Peyer's patch (tissue), 4 donors: ENCODE results near the gene LY6G6D. TPM values are rescaled to one million over a fixed set of nuclear protein-coding genes. Genes with fewer than 3 reads are reported as not detected.

Experiments used
- DNase-seq, 3 donors: peaks; one replicate each; pipeline ENCODE4 v3.0.0-alpha.2; 2017 to 2019
- H3K27ac ChIP-seq, 4 donors: fragments of 200-600 bp; sonication (generic); one replicate each; pipeline ENCODE4 v1.5.1; 2016 to 2019
- H3K27me3 ChIP-seq, 2 donors: fragments of 200-600 bp; sonication (generic); one replicate each; pipeline ENCODE4 v1.5.1; 2019
- H3K36me3 ChIP-seq, 3 donors: fragments of 200-600 bp; sonication (generic); one replicate each; pipeline ENCODE4 v1.5.1; 2016 to 2019
- H3K4me1 ChIP-seq, 4 donors: fragments of 200-600 bp; sonication (generic); one replicate each; pipeline ENCODE4 v1.5.1; 2016 to 2019
- H3K4me3 ChIP-seq, 4 donors: fragments of 200-600 bp; sonication (generic); 1 replicate in 3 of 4; 2 replicates in 1 of 4; pipeline ENCODE4 v1.5.1; 2016 to 2019; ENCODE audit warnings: mild to moderate bottlenecking in 1 of 4
- H3K9me3 ChIP-seq, 4 donors: fragments of 200-600 bp; sonication (generic); one replicate each; pipeline ENCODE4 v1.5.1; 2016 to 2019; ENCODE audit warnings: mild to moderate bottlenecking in 1 of 4
- CTCF ChIP-seq, 6 experiments: fragments of 450-650 bp in 4 of 6; fragments of 200-600 bp in 2 of 6; sonication (generic) in 1 of 6; IDR thresholded peaks; one replicate each; pipeline ENCODE4 v1.5.1; 2017 to 2019; ENCODE audit warnings: antibody characterized with exemption in 6 of 6, mild to moderate bottlenecking in 3 of 6, moderate library complexity in 1 of 6
- POLR2A ChIP-seq, 2 donors: fragments of 450-650 bp; IDR thresholded peaks; one replicate each; pipeline ENCODE4 v1.5.1; 2017; ENCODE audit warnings: antibody characterized with exemption in 2 of 2, mild to moderate bottlenecking in 2 of 2, moderate library complexity in 2 of 2
- total RNA-seq, 4 donors: library from RNA; depleted of rRNA; stranded (reverse); fragments of >200 nt; gene quantifications; one replicate each; pipeline ENCODE4 v1.1.0, GENCODE V29; 2016

LY6G6D gene
- total RNA-seq: not detected

DNA sequence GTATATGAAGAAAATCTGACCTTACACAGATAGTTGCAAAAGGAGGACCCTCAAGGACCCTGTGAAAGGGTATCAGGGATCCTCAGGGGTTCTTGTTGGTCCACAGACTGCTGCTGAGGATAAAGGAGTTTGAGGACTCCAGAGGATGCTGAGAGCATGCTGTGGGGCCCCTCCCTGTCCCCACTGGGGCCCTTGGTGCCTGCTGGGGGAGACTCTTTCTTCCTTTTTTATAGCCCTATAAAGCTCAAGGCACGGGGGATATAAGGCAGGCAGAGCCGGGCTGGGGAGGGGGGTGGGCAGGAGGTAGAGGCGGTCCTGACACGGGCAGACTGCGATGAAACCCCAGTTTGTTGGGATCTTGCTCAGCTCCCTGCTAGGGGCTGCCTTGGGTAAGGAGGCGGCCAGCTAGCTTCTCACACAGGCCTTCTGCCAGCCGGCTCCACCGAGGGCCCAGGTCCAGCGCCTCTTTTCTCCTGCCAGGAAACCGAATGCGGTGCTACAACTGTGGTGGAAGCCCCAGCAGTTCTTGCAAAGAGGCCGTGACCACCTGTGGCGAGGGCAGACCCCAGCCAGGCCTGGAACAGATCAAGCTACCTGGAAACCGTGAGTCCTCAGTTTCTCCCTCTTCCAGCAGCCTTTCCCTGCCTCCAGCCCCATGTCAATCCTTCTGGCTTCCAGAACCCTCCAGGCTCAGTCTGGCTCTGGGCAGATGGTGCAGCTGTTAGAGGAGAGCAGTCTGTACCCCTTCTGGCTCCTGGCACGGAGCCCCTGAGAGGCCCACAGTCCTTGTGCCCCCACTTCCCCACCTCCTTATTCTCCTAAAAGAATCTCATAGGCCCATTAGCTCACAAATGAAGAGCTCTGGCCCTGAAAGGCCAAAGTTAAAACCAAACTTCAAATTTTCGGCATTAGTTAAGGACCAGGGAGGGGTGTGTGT is at the start of gene LY6G6D:
LY6G6D (plus strand) TSS at position 327 of the 937 bp plus-strand sequence; CDS start at position 335, 8 bp downstream.
- H3K27me3 ChIP-seq: no peaks in the 10 kb centered on the region
- DNase-seq: no peak
- peak within 1 kb of the TSS in 1 of 4 donors; percentile 35 for H3K27ac ChIP-seq
- TF ChIP-seq POLR2A (IDR thresholded peaks at IDR 0.05) (no peak), CTCF (IDR thresholded peaks at IDR 0.05) (no peak)
- H3K9me3 ChIP-seq: no peaks in the 10 kb centered on the region
- H3K4me3 ChIP-seq: no peak within 1 kb of the TSS
- H3K36me3 ChIP-seq: no peaks in the 10 kb centered on the region
- peaks cover 0 to 15% (median 1%) of the 10 kb centered on the region in 4 donors for H3K4me1 ChIP-seq

- peaks cover 0 to 46% (median 0%) of the 10 kb centered on the region in 3 donors for H3K36me3 ChIP-seq
- H3K4me3 ChIP-seq: peak within 1 kb of the TSS; percentile 68 to 95 (median 79)
- peak; percentile 99 to 100 (median 99) for DNase-seq
- no peaks in the 10 kb centered on the region for H3K27me3 ChIP-seq
- peaks cover 2 to 46% (median 5%) of the 10 kb centered on the region in 4 donors for H3K4me1 ChIP-seq
- no peaks in the 10 kb centered on the region for H3K9me3 ChIP-seq
- peak in 2 of 6 experiments; percentile 12 to 18 for TF ChIP-seq CTCF (IDR thresholded peaks at IDR 0.05)
- peak; percentile 80 to 85 for TF ChIP-seq POLR2A (IDR thresholded peaks at IDR 0.05)
- peak within 1 kb of the TSS; percentile 92 to 99 (median 95) for H3K27ac ChIP-seq
These were observed 49.4 kb upstream of the LY6G6D start, which contains the start of gene CSNK2B for GRCh38 chr6:31665501-31666336. CSNK2B (plus strand) TSS chr6:31666080; CDS start chr6:31666832, 752 bp downstream.

- peaks cover 2 to 39% (median 5%) of the 10 kb centered on the region in 4 donors for H3K4me1 ChIP-seq
- no peak for DNase-seq
- H3K27me3 ChIP-seq: no peaks in the 10 kb centered on the region
- H3K9me3 ChIP-seq: no peaks in the 10 kb centered on the region
- H3K27ac ChIP-seq: peak overlapping the region; percentile 92 to 99 (median 95)
- TF ChIP-seq POLR2A (IDR thresholded peaks at IDR 0.05): no peak
- no peak for TF ChIP-seq CTCF (IDR thresholded peaks at IDR 0.05)
- peaks cover 0 to 53% (median 0%) of the 10 kb centered on the region in 3 donors for H3K36me3 ChIP-seq
- H3K4me3 ChIP-seq: peak overlapping the region; percentile 68 to 95 (median 79)
These were observed 48.7 kb upstream of the LY6G6D start for GRCh38 chr6:31666337-31666965.

DNA sequence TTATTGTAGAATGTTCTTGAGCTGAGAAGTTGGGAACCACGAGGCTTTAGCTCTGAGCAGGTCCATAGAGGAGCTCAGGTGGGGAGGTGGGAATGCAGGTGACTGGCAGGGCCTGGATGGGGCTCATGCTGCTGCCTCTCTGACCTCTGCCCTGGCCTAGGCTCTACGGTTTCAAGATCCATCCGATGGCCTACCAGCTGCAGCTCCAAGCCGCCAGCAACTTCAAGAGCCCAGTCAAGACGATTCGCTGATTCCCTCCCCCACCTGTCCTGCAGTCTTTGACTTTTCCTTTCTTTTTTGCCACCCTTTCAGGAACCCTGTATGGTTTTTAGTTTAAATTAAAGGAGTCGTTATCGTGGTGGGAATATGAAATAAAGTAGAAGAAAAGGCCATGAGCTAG is 45.5 kb upstream of the LY6G6D start, which contains the start of gene LY6G5B:
LY6G5B (plus strand) TSS at position 301 of the 400 bp plus-strand sequence. CDS start 975 bp downstream, outside the sequence.
- TF ChIP-seq POLR2A (IDR thresholded peaks at IDR 0.05): no peak
- no peak for TF ChIP-seq CTCF (IDR thresholded peaks at IDR 0.05)
- Histone ChIP-seq H3K4me3 (no peak within 1 kb of the TSS), H3K27me3 (no peaks in the 10 kb centered on the region), H3K9me3 (no peaks in the 10 kb centered on the region), H3K27ac (no peak within 1 kb of the TSS), H3K4me1 (peaks cover 0 to 12% (median 0%) of the 10 kb centered on the region in 4 donors), H3K36me3 (peaks cover 0 to 66% (median 0%) of the 10 kb centered on the region in 3 donors)
- DNase-seq: no peak
